Mesendoderm (in vitro differentiated cells): Measurements from ENCODE around the gene PTDSS2.
A peak's percentile ranks its signal among the peaks of the same experiment; 100 is the strongest.

Source experiments
- DNase-seq: peaks from one replicate; pipeline ENCODE4 v3.0.0; 2013
- H2AK5ac ChIP-seq: 2 replicates; pipeline ENCODE4 v1.6.1; 2013; ENCODE audit warnings: low read length, inconsistent platforms
- H2BK120ac ChIP-seq: 2 replicates; pipeline ENCODE4 v1.6.1; 2013; ENCODE audit warnings: low read depth, mild to moderate bottlenecking, low read length, moderate library complexity, mixed read lengths
- H2BK15ac ChIP-seq: replicated peaks from 2 replicates; pipeline ENCODE4 v1.6.1; 2013; ENCODE audit warnings: low read depth, mild to moderate bottlenecking, moderate library complexity
- H2BK5ac ChIP-seq: 2 replicates; pipeline ENCODE4 v1.6.1; 2013; ENCODE audit warnings: low read length, inconsistent platforms
- H3K18ac ChIP-seq: 2 replicates; pipeline ENCODE4 v1.6.1; 2013; ENCODE audit warnings: mild to moderate bottlenecking, low read length, mixed read lengths
- H3K23ac ChIP-seq: one replicate; pipeline ENCODE4 v1.6.1; 2013; ENCODE audit warnings: low read length
- H3K27ac ChIP-seq: 2 replicates; pipeline ENCODE4 v1.5.1; 2013; ENCODE audit warnings: low read depth, mild to moderate bottlenecking, inconsistent platforms, low read length, moderate library complexity
- H3K27me3 ChIP-seq: 2 replicates; pipeline ENCODE4 v1.6.1; 2013; ENCODE audit warnings: low read length, control low read depth, mild to moderate bottlenecking, inconsistent platforms; ENCODE audit not compliant: insufficient read depth, poor library complexity
- H3K36me3 ChIP-seq: 2 replicates; pipeline ENCODE4 v1.6.1; 2013; ENCODE audit warnings: low read length, inconsistent platforms; ENCODE audit not compliant: control insufficient read depth, insufficient read depth
- H3K4ac ChIP-seq: one replicate; pipeline ENCODE4 v1.6.1; 2013; ENCODE audit warnings: low read depth, mild to moderate bottlenecking, low read length, moderate library complexity
- H3K4me1 ChIP-seq: 2 replicates; pipeline ENCODE4 v1.6.1; 2013; ENCODE audit warnings: low read depth, low read length, inconsistent platforms; ENCODE audit not compliant: control insufficient read depth
- H3K4me2 ChIP-seq: 2 replicates; pipeline ENCODE4 v1.6.1; 2013; ENCODE audit warnings: low read length
- H3K4me3 ChIP-seq: 2 replicates; pipeline ENCODE4 v1.5.1; 2013; ENCODE audit warnings: mild to moderate bottlenecking, low read length
- H3K56ac ChIP-seq: one replicate; pipeline ENCODE4 v1.6.1; 2013; ENCODE audit warnings: low read length
- H3K79me1 ChIP-seq: 2 replicates; pipeline ENCODE4 v1.6.1; 2013; ENCODE audit warnings: low read length, inconsistent platforms
- H3K79me2 ChIP-seq: 2 replicates; pipeline ENCODE4 v1.6.1; 2013; ENCODE audit warnings: mild to moderate bottlenecking, low read length; ENCODE audit not compliant: control insufficient read depth, insufficient read depth
- H3K9ac ChIP-seq: 2 replicates; pipeline ENCODE4 v1.6.1; 2013; ENCODE audit warnings: low read length, inconsistent platforms
- H4K5ac ChIP-seq: one replicate; pipeline ENCODE4 v1.6.1; 2013; ENCODE audit warnings: low read length
- H4K8ac ChIP-seq: one replicate; pipeline ENCODE4 v1.6.1; 2013; ENCODE audit warnings: low read depth, mild to moderate bottlenecking, control low read depth, low read length, moderate library complexity
- WGBS: extraction: QIAGEN DNeasy Blood & Tissue Kit; methylation state at CpG from one replicate; pipeline ENCODE4 v1.1.7; 2013; ENCODE audit warnings: low lambda C conversion rate, missing lambda C conversion rate; ENCODE audit not compliant: insufficient coverage; ENCODE audit errors: extremely low coverage; 5-methylcytosine and 5-hydroxymethylcytosine counted together

Gene PTDSS2

DNA sequence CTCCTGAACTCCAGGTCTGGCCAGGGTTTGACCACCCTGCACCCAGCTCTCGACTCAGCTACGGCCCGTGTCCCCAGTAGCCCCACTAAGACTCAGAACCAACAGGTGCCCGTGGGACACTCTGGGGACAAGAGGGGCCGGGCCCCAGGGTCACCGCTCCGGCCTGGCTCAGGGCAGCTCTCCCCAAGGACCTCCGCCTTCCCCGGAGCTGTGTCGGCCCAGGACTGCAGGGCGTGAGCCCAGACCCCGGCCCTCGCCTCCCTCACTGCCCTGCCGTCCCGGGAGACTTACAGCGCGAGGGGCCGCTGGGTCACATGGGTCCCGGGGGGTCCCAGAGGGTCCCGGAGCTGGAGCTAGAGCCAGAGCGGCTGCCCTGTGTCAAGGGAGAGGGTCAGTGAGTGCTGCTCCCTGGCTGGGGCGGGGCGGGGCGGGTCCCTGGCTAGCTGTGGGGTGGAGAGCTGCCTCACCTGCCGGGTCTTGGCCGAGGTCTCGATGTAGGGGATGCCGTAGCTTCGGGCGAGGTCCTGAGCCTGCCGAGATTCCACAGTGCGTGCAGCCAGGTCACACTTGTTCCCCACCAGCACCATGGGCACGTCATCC lies 83.0 kb downstream of the PTDSS2 start:
- H2BK15ac ChIP-seq, result no peak overlapping the region
- H2AK5ac ChIP-seq, result no peak overlapping the region
- H3K23ac ChIP-seq, result no peak overlapping the region
- H3K4me1 ChIP-seq, result peaks cover 4% of the 10 kb centered on the region
- peaks cover 12% of the 10 kb centered on the region for H3K79me1 ChIP-seq
- no CpG with 5 or more reads among the region's 33 CpGs for WGBS
- no peak overlapping the region for H3K9ac ChIP-seq
- H4K8ac ChIP-seq, result no peak overlapping the region
- H3K4me3 ChIP-seq, result no peak overlapping the region
- H3K18ac ChIP-seq, result no peak overlapping the region
- no peak for DNase-seq
- no peaks in the 10 kb centered on the region for H3K27me3 ChIP-seq
- H2BK120ac ChIP-seq, result no peak overlapping the region
- peaks cover 7% of the 10 kb centered on the region for H3K79me2 ChIP-seq
- no peak overlapping the region for H3K4me2 ChIP-seq
- H3K36me3 ChIP-seq, result no peaks in the 10 kb centered on the region
- no peak overlapping the region for H2BK5ac ChIP-seq
- no peak overlapping the region for H3K4ac ChIP-seq
- H4K5ac ChIP-seq, result no peak overlapping the region
- no peak overlapping the region for H3K56ac ChIP-seq
- H3K27ac ChIP-seq, result no peak overlapping the region

DNA sequence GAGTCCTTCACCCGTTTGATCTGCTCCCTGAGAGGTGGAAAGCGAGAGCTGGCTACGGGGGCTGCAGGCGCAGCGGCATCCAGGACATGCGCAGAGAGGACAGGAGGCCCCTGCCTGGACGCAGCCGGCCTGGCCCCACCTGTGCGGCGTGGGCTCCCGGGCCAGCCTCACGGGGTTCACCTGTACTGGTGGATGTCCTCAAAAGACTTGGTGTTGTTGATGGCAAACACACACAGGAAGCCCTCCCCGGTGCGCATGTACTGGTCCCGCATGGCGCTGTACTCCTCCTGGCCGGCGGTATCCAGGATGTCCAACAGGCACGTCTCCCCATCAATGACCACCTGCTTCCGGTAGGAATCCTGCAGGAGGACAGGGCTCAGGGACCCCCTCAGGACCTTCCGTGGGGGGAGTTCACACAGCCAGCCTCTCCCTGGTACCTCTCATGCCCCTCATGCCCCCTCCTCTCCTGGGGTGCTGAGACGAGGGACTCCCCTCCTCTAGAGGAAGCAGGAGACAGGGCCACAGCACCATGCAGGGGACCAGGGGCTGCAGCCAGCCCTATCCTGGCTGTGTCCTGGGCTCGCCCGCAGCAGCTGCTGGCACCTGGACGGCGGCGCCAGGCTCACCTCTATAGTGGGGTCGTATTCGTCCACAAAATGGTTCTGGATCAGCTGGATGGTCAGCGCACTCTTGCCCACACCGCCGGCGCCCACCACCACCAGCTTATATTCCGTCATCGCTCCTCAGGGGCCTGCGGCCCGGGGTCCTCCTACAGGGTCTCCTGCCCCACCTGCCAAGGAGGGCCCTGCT lies 83.7 kb downstream of the PTDSS2 start:
- no peak overlapping the region for H2AK5ac ChIP-seq
- H4K5ac ChIP-seq, result no peak overlapping the region

DNA sequence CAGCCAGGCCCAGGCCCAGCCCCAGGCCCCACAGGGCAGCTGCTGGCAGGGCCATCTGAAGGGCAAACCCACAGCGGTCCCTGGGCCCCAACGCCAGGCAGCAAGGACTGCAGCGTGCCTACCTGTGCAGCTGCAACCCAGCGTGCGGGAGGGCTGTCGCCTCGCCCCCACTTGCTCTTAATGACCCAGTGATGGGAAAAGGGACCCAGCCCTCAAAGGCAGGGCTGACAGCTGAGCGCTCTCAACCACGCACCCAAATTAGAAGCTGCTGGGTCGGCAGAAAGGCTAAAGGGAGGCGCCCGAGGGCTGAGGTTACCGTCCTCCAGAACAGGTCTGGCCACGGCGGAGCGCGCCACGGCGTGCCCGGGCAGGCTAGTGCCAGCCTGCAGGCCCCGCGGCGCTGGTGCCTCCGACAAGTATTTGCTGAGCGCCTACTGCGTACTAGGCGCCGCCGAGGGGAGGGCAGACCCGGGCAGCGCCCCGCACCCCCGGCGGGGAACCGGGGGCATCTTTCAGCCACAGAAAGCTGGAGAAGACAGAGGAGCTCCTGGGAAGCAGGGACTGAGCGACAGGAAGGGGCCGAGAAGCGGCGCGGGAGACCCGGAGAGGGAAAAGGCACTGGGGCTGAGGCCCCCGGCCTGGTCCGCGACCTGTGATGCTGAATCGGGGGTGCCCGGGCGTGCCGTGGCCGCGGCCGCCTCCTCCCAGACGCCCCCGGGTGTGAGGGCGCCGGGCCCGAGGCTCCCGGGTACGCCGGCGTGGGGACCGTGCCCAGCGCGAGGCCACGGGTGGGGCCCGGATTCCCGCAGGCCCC lies 84.5 kb downstream of the PTDSS2 start:
- WGBS, result no CpG with 5 or more reads among the region's 66 CpGs
- no peak for DNase-seq

More for the DNA sequence above, 83.7 kb downstream of the PTDSS2 start:
- Histone ChIP-seq H3K36me3 (no peaks in the 10 kb centered on the region), H3K18ac (no peak overlapping the region), H4K8ac (no peak overlapping the region), H2BK5ac (no peak overlapping the region), H3K4me3 (no peak overlapping the region), H3K27me3 (no peaks in the 10 kb centered on the region), H2BK120ac (no peak overlapping the region), H3K4me2 (peak overlapping the region; percentile 71), H3K9ac (peak overlapping the region; percentile 93), H3K23ac (no peak overlapping the region), H3K4ac (no peak overlapping the region), H3K4me1 (peaks cover 4% of the 10 kb centered on the region), H3K56ac (peak overlapping the region; percentile 91), H3K79me1 (peaks cover 12% of the 10 kb centered on the region), H3K27ac (no peak overlapping the region), H3K79me2 (peaks cover 7% of the 10 kb centered on the region), H2BK15ac (no peak overlapping the region)
- DNase-seq, result no peak
- no CpG with 5 or more reads among the region's 37 CpGs for WGBS

DNA sequence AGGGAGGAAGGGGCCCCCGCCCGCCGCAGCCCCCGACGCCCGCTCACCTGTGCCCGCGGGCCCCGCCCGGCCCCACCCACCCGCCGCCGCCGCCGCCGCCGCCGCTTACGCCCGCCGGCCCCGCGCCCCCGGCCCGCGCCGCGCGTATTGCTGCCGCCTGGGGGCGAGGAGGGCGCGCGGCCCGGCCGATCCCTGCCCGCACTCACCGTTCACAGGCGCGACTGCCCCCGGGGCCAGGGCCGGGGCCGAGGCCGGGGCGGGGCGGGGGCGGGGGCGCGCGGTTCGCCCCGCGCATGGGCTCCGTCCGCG lies 85.1 kb downstream of the PTDSS2 start:
- no CpG with 5 or more reads among the region's 56 CpGs for WGBS
- Histone ChIP-seq H4K5ac (no peak overlapping the region), H3K18ac (peak overlapping the region; percentile 81), H4K8ac (no peak overlapping the region), H3K27me3 (no peaks in the 10 kb centered on the region), H2BK120ac (no peak overlapping the region), H2BK5ac (no peak overlapping the region), H3K36me3 (no peaks in the 10 kb centered on the region), H2AK5ac (no peak overlapping the region), H3K23ac (no peak overlapping the region), H3K79me2 (peaks cover 7% of the 10 kb centered on the region), H2BK15ac (no peak overlapping the region), H3K4ac (peak overlapping the region; percentile 6), H3K9ac (peak overlapping the region; percentile 93), H3K56ac (peak overlapping the region; percentile 91), H3K79me1 (peaks cover 12% of the 10 kb centered on the region), H3K4me1 (peaks cover 4% of the 10 kb centered on the region), H3K4me3 (no peak overlapping the region), H3K27ac (no peak overlapping the region), H3K4me2 (no peak overlapping the region)
- peak; percentile 41 for DNase-seq

More for the DNA sequence above, 84.5 kb downstream of the PTDSS2 start:
- Histone ChIP-seq H4K5ac (no peak overlapping the region), H3K23ac (no peak overlapping the region), H3K18ac (peak overlapping the region; percentile 81), H3K79me2 (peaks cover 7% of the 10 kb centered on the region), H2AK5ac (no peak overlapping the region), H3K9ac (peak overlapping the region; percentile 93), H3K4ac (peak overlapping the region; percentile 6), H3K27me3 (no peaks in the 10 kb centered on the region), H3K56ac (peak overlapping the region; percentile 91), H3K79me1 (peaks cover 12% of the 10 kb centered on the region), H3K4me1 (peaks cover 4% of the 10 kb centered on the region), H3K36me3 (no peaks in the 10 kb centered on the region), H2BK15ac (no peak overlapping the region), H3K4me3 (peak overlapping the region; percentile 76), H2BK120ac (no peak overlapping the region), H3K27ac (no peak overlapping the region), H3K4me2 (peak overlapping the region; percentile 71), H2BK5ac (no peak overlapping the region), H4K8ac (no peak overlapping the region)

DNA sequence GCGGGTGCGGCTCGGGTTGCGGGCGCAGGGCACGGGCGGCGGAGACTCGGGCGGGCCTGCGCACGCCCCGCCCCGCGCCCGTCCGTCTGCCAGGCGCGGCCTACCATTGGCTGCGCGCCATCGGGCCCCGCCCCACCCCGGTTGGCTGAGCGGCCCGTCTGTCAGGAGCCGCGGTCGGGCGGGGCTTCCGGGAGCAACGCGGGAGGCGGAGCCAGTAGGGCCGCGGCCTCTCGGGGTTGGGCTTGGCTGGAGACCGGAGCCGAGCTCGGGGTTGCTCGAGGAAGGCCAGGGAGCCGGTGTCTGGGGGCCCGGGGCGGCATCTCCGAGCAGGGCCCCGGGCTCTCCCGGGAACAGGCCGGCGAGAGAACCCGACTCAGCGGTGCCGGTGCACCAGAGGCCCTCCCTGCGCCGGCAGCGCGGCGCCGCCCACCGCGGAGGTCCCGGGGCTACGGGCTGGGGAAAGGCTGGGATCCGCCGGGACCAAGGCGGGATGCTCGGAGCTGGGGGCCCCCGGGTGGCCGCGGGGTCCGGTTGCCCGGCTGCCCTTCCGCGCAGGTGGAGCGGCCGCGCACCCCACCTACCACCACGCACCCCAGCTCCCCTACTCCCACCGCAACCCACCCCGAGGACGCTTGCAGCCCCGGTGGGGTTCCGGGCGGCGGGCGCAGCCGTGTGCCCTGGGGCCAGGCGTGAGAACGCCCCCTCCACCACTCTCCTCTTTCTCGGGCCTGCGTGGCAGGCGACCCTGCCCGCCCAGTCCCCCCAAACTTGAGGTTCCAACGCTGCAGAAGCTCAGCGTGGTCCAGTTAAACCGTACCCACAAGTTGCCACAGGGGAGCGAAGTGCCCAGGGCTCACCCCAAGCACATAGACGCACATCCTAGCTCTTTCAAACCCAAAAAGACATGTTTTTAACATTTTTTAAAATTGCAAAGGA lies 85.7 kb downstream of the PTDSS2 start, which contains the start of gene HRAS:
TSS of gene HRAS (minus strand) at position 58 of the 936 bp plus-strand sequence.
- Histone ChIP-seq H3K27me3 (no peaks in the 10 kb centered on the region), H3K79me1 (peaks cover 12% of the 10 kb centered on the region), H3K79me2 (peaks cover 7% of the 10 kb centered on the region), H3K23ac (peak within 1 kb of the TSS; percentile 97), H3K4ac (peak within 1 kb of the TSS; percentile 6), H3K4me2 (peak within 1 kb of the TSS; percentile 71), H2BK15ac (no peak within 1 kb of the TSS), H3K27ac (peak within 1 kb of the TSS; percentile 72), H4K8ac (peak within 1 kb of the TSS; percentile 28), H3K4me3 (peak within 1 kb of the TSS; percentile 76), H2AK5ac (peak within 1 kb of the TSS; percentile 69), H3K56ac (peak within 1 kb of the TSS; percentile 91), H2BK5ac (no peak within 1 kb of the TSS), H3K9ac (peak within 1 kb of the TSS; percentile 93), H3K4me1 (peaks cover 4% of the 10 kb centered on the region), H4K5ac (no peak within 1 kb of the TSS), H3K36me3 (no peaks in the 10 kb centered on the region), H2BK120ac (no peak within 1 kb of the TSS), H3K18ac (peak within 1 kb of the TSS; percentile 81)
- no CpG with 5 or more reads among the region's 97 CpGs for WGBS
- peak; percentile 95 for DNase-seq
